Left cardiac atrium (tissue), 4 donors: ENCODE data around the gene IL17D. TPM values are rescaled to one million over a fixed set of nuclear protein-coding genes. Genes with fewer than 3 reads are reported as not detected.

Source experiments
- ATAC-seq, 2 donors: fragments of 200-7000 bp; cut with Tn5 transposase; one replicate each; pipeline ENCODE4 v1.9.1; 2020; ENCODE audit warnings: mild to moderate bottlenecking in 2 of 2, moderate library complexity in 2 of 2
- DNase-seq: peaks from one replicate; pipeline ENCODE4 v3.0.0-alpha.2; 2020
- intact Hi-C, 2 donors: fragments of 100-400 bp; cut with DNase I; formaldehyde crosslinking; loops; one replicate each; pipeline versions ENCODE4 v1.14.1 to v1.15.1; 2022 to 2023
- total RNA-seq, 2 donors: library from RNA; stranded (reverse); fragmentation: NEBNext Ultra II Directional; extraction: Animal tissue kit (Norgen Biotek cat#: 25700); gene quantifications; one replicate each; pipeline ENCODE4 v1.2.1, GENCODE V29; 2021
- donor health status: DM: no; HTN: yes; CAD: no.
- donor health status: DM: no; HTN: yes; CAD: no; lungs with severe emphysema.
- donor health status: DM: yes; HTN: yes; CAD: no.
- donor health status: Dilated cardiomyopathy.

Gene IL17D
- total RNA-seq, 2 donors from 2014 or later = 1.8 to 3.2 TPM

DNA sequence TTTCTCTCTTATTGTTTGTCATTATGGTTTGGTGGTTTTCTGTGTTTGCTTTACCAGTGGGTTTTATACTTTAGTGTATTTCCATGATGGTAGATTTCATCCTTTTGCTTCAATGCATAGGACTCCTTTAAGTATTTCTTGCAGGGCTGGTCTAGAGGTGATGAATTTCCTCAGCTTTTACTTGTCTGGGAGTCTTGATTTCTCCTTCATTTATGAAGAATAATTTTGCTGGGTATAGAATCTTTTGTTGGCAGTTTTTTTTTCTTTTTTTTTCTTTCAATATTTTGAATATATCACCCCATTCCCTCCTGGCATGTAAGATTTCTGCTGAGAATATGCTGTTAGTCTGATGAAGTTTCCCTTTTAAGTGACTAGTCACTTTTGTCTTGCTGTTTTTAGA lies 50.5 kb downstream of the IL17D start:
- ATAC-seq (no peak), DNase-seq (no peak)
- intact Hi-C loops = no loop called here

DNA sequence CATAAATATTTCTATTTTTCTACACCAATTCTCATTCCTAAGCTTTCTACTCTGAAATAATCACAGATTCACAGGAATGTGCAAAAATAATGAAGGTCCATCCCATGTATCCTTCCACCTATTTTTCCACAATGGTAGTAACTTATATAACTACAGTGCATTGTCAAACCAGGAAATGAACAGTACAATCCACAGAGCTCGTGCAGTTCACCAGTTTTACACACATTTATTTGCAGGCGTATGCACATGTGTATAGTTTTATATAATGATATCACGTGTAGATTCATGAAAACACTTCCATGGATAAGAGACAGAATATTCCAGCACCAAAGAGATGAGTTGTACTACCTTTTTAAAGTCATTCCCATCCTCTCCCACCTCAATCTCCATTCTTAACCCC lies 57.4 kb downstream of the IL17D start:
- ATAC-seq (no peak), DNase-seq (no peak)
- intact Hi-C loops = no loop called here

DNA sequence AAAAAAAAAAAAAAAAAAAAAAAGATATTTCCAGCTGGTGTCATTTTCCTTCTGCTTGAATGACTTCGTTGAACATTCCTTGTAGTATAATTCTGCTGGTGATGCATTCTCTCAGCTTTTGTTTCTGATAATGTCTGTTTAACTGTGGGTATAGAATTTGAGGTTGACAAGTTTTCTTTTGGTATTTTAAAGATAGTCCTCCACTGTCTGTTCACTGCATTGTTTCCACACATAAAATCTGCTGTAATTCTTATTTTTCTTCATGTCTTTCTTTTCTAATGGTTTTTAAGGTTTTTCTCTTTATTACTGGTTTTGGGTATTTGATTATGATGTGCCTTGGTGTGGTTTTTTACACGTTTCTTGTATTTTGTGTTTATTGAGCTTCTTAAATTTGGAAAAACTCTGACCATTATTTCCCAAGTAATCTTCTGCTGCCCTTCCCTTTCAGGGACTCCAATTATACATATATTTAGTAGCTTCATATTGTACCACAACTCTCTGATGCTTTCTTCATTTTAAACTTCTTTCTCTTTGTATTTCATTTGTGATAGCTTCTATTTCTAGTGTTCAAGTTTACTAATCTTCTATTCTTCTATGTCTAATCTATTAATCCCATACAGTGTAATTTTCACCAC lies 63.9 kb downstream of the IL17D start:
- intact Hi-C loops = no loop called here
- DNase-seq (no peak), ATAC-seq (no peak)

DNA sequence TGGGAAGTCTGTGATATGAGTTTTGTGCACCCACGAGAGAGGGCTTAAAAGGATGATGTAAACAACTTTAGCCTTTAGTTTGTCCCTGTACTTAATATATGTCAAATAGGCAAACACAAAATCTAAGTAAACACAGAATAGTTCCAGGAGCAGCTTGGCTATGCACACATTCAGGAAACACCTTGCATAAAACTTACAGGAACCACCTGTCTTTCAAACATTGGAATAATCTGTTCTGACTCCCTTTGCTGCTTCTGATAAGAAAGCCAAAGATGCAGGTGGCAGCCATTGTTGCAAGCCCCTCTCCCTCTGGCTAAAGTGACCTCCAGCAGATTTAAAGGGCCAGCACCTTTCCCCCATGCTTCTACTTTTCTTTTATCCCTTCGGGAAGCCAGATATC lies 65.6 kb downstream of the IL17D start:
- ATAC-seq = no peak
- intact Hi-C loops = no loop called here

DNA sequence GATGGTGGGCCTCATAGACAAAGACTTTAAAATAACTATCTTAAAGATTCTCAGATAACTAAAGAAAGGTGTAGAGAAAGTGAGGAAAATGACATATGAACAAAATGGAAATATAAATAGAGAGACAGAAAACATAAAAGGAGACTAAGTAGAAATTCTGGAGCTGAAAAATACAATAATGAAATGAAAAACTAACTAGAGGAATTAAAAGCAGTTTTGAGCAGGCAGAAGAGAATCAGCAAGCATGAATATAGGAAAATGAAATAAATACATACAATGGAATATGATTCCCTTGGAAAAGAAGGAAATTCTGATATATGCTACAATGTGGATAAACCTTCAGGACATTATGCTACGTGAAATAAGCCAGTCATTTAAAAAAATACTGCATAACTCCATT lies 66.3 kb downstream of the IL17D start:
- no peak for ATAC-seq
- intact Hi-C loops = loop anchor here in 1 of 2 donors (10.0 kb wide), 1 partner anchor 55 kb away; no protein-coding TSS in a partner anchor
- DNase-seq = no peak

More for the DNA sequence above, 65.6 kb downstream of the IL17D start:
- DNase-seq = no peak

Other genes with a start within 250 kb of the IL17D start
- 10 to 100 TPM; 24.9 to 31.0 TPM for gene CRYL1, start 177.8 kb upstream of the IL17D start, total RNA-seq
- 1 to 10 TPM; 8.4 to 8.8 TPM for gene IFT88, start 136.5 kb upstream of the IL17D start, total RNA-seq
- 10 to 100 TPM in 1 of 2 donors, 1 to 10 TPM in 1; 9.4 to 13.1 TPM for gene EEF1AKMT1, start 70.3 kb downstream of the IL17D start, total RNA-seq
- gene XPO4, start 199.0 kb downstream of the IL17D start, total RNA-seq = 10 to 100 TPM in 1 of 2 donors, 1 to 10 TPM in 1; 7.8 to 12.1 TPM